DMS153 treated with DMSO at 0.1 percent for 48 hours (cell line): Measurements from ENCODE around the gene VTI1A.
"Not testable (repeated sequence)": the region's sequence is repeated elsewhere in the genome, so short reads cannot be mapped to it uniquely, and the experiment has no call there.

Source experiments
- DNase-seq: peaks from one replicate; lab custom pipeline; 2025; ENCODE audit not compliant: unreplicated experiment; lab: John Stamatoyannopoulos, UW

Gene VTI1A

DNA sequence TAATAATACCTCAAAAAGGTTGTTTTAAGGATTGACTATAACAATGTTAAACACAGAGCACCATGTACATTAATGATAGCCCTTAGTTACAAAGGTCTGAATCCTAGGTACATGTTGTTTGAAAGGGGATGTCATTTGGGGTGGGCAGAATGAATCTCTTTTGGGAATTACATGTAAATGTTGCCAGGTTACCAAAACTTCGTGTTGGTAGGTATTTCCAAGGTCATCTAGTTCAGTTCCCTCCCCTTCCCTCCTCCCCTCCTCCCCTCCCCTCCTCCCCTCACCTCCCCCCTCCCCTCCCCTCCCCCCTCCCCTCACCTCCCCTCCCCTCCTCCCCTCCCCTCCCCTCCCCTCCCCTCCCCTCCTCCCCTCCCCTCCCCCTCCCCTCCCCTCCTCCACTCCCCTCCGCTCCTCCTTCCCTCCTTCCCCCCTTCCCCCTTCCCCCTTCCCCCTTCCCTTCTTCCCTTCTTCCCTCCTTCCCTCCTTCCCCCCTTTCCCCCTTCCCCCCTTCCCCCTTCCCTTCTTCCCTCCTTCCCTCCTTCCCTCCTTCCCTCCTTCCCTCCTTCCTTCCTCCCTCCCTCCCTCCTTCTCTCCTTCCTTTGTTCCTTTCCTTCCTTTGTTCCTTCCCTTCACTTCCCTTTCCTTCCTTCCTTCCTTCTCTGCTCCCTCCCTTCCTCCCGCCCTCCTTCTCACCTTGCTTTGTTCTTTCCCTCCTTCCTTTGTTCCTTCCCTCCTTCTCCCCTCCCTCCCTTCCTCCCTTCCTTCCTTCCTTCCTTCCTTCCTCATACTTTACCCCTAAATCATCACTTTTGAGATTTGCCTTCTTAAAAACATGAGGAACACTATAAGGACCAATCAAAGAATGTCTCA, 8.1 kb downstream of the VTI1A start:
- no peak for DNase-seq

DNA sequence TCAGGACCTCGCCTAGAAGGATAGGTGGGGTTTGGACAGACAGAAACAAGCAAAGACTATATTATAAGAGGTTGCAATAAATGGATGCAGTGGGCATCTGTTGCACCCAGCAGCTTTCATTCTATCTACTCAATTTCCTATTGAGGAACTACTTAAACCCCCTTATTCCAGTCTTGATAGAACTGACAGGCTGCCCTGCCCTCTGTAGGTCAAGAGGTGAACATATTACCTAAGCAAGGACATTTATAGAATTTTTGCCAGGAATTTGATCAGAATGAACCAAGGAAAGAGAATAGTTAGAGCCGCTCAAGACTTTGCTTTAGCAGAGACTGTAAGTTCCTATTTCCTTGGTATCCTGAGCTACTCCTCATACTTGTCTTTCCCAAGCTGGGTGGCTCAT, 9.5 kb downstream of the VTI1A start:
- DNase-seq: no peak

DNA sequence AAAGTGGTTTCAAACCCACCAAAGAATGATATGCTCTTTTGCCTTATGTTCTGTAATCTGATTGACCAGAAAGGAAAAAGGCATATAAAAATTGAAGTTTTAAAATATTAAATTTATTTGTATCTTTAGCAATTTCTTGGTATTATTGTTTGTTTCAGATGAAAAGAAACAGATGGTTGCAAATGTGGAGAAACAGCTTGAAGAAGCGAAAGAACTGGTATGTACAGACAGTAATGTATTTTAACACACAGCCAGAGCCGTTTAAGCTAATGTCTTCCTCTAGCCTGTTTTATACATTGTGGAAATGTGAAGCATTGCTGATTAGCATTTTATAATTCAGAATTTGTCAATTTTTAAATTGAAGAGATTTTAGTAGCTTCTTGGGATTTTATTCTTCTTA, 13.4 kb downstream of the VTI1A start:
- no peak for DNase-seq

DNA sequence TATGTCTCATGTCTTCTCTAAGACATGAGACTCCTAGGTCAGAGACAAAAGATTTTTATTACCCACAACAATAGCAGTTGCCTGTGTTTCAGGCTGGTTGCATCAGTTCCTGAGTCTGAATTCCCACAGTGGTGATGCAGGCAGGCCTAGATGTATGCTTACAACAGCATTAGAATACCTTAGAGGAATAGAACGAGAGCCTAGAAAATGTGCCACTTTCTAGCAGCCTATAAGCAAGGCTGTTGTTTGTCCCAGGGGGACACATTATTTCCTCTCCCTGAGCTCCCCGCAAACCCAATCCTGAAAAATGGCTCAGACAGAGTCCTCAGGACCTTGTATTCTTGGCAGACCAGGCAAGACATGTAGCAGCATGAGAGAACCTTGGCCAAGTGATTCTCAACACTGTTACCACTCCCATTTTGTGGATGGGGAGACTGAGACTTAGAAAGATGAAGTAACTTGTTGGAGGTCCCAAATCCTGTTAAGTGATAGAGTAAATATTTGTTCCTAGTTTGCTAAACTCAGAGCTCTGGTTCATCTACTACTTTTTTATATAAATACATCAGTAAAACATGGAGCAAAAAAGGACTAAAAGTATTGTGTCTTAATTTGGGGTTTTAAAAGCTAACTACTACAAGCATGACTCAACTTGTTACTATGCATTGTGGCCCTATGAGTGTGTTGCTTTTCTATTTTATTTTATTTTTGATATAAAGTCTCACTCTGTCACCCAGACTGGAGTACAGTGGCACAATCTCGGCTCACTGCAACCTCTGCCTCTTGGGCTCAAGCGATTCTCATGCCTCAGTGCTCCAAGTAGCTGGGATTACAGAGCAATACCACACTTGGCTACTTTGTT, 14.2 kb downstream of the VTI1A start:
- DNase-seq: no peak

DNA sequence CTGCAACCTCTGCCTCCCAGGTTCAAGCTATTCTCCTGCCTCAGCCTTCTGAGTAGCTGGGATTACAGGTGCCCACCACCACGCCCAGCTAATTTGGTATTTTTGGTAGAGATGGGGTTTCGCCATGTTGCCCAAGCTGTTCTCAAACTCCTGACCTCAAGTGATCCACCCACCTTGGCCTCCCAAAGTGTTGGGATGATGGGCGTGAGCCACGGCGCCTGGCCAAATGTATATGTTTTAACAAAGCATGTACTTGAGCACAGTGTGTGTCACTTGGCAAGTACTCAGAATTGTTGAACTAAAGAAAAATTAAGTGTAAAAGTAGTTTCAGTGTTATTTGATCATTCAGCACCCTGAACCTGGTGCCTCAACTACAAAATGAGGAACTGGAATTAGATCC, 17.1 kb downstream of the VTI1A start:
- DNase-seq: not testable (repeated sequence)

DNA sequence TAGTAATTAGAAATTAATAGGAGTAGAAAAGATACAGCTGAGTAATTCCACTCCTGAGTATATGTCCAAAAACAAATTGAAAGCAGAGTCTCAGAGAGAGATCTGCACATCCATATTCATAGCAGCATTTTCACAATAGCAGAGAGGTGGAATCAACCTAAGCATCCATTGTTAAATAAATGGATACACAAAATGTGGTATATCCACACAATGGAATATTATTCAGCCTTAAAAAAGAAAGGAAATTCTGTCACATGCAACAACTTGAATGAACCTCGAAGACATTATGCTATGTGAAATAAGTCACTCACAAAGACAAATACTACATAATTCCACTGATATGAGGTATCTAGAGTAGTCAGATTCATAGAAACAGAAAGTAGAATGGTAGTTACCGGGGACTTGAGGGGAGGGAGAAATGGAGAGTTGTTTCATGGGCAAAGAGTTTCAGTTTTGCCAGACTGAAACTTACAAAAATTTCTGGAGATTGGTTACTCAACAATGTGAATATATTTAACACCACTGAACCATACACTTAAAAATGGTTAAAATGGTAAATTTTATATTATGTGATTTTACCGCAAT, 18.4 kb downstream of the VTI1A start:
- no peak for DNase-seq

DNA sequence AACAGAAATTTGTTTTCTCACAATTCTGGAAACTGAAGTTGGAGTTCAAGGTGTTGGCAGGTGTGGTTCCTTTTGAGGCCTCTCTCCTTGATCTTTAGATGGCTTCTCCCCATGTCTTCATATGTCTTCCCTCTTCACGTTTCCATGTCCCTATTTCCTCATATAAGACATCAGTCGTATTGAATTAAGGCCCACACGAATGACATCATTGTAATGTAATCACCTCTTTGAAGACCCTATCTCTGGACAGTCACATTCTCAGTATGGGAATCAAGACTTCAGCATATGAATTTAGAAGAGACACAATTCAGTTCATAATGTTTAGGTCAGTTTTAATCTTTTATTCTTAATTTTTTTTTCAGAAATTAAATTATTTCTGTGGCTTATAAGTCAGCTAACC, 19.8 kb downstream of the VTI1A start:
- DNase-seq: no peak

DNA sequence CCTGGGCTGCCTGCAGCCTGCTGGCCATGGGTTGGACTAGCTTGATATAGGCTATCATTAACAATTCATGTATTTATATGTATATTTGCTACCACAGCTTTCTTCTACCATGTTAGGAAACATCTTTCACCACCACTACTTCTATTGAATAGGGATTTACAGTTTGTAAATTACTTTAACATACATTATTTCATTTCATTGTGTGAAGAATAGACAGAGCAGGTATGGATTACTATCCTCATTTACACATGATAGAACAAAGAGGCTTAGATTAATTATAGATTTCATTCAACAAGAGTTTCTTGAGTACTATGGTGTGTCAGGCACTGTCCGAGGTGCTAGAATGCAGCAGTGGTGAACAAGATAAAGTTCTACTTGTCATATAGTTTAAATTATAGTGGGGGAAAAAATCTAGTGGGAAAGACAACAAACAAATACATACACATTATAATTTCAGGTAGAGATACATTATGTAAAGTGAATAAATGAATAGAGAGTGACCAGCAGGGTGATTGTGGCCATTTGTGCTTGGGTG, 20.6 kb downstream of the VTI1A start:
- DNase-seq: no peak

DNA sequence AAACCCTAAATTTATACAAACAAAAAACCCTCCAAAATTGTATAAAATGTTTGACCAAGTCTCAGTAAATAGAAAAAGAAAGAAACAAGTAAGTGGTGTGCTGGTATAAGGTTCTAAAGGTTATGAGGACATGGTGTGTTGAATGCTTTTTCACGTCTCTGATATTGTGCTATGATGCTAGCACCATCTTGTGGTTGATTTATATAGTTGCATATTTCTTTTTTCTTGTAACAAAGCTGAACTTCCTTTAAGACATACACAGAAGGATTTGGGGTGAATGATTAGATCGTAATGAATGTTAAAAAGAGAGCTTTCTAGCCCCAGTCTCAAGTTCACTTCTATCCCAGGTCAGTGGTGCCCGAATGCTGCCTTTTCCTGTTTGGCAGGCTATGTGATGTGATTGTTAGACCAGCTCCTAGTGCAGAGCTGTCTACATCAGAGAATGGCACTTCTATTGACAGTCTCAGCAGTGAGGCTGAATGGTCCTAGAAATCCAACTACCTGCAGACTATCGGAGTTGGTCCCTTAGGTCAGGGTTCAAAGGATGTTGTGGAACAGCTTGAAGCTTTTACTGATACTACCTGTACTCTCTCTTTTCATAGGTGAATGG, 25.0 kb downstream of the VTI1A start:
- DNase-seq: peak; percentile 51

DNA sequence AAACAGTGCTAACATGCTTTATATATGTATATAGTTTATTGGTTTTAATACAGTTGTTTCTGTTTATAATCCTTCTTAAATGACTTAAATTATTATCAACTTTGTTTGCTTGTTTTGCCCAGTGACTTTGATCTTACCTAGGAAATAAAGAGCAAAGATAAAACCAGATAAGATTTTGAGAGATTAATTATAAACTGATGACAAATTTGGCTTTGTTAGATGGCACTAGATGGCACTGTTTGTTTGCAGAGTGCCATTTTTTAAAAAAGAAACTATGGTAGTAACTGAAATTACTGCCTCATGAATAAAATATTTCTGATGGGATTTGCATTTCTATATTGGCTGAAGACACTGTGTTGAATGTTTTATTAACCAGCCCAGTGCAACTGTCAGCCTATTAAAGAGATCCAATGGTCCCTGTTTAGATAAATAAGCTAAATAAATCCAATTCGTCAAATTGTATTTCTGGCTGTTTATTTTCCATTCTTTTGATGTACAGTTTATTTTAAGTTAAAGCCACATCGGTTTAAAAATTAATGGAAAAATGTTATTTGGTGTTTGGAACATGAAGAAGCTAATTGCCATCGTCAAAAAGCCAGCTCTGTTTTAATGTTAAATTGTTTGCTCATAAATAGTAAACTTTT, 28.7 kb downstream of the VTI1A start:
- DNase-seq: no peak

DNA sequence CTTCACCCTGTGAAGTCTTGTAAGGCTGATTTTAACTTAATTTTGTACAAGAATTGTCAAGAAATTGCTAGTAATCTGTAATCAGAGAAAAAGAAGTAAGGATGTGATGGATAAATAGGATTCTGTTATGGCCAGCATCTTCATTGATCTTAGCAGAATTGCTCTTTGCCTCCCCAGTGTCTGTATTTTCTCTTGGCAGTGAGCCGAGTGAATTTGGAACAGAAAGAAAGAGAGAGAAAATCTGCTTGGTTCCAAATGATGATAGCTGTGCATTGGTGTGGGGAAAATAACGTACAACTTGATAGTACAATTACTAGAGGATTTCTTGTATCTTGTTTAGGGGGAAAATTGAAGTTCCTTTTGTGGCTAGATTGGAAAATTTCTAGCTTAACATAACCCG, 34.6 kb downstream of the VTI1A start:
- no peak for DNase-seq

DNA sequence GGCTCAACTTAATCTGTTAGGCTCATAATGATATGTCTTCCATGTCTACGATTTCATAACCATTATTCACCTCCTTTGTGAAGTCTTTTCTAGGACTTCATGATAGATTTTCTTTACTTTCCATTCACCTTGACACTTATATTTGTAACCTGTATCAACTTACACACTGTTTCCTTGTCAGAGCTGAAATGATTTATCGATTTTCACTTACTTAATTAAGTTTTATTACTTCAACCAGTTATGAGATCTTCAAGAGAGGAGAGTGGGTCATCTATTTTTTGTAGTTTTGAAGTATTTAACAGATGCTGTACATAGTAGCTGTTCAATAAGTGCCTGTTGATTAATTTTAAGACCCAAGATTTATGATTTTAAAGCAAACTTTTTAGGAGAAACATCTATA, 37.4 kb downstream of the VTI1A start:
- DNase-seq: no peak

DNA sequence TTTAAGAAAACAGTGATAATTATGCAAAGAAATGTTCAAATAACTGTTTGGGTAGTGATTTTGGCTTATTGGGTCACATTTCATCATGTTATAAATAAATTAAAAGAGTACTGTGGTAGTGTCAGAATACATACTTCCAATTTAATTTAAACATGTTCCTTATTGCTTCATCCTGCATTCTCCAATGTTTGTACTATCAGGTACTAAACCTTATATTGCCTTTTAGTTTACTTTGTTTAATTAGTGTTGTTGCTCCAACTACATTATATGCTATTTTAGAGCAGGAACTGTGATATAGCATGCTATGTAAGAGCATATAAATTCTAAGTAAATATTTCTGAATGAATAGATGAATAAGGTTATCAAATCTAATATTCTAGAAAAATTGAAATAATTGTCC, 40.9 kb downstream of the VTI1A start:
- DNase-seq: no peak

DNA sequence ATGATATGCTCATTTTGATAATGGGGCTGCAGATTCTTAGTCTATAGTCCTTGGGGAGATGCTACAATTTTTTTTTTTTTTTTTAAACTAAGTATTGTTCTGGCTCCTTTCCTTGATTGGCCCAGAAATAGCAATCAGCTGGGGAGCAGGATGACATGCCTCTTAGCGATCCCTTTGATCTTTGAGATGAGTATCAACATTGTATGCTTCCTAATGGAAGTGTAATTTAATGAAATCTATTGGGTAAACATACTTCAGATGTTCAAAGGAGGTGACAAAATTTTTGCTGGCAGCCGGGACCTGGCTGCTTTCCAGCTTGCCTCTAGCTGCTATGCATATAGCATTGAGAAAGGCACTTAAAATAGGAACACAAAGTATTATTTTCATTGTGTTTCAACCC, 43.5 kb downstream of the VTI1A start:
- peak; percentile 80 for DNase-seq

DNA sequence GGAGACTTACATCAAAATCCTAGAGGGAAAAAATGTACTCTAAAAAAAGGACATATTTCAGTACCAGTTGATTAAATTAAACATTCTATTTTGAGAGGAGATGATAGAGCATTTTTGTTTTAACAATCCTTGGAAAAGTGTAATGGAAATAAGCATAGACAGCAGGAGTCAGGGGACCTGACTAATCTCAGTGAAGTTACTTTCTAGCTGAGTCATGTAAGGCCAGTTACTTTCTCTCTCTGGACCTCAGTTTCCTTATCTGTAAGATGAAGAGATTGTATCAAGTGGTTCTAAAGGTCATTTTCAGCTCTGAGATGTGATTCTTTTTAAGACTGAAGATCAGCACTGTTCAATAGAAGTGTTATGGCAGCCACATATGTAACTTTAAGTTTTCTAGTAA, 44.1 kb downstream of the VTI1A start:
- DNase-seq: no peak

DNA sequence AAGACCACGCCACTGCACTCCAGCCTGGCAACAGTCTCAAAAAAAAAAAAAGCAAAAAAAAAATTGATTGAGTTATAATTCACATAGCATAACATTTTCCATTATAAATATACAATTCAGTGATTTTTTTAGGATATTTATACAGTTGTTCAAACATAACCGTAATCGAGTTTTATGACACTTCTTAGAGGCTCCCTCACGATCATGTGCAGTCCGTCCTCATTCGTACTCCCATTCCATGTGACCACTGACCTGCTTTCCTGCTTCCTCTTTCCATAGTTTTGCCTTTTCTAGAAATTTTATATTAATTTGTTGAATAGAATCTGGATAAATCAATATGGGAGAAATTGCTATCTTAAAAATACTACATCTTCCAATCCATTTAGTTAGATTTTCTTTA, 45.7 kb downstream of the VTI1A start:
- no peak for DNase-seq

DNA sequence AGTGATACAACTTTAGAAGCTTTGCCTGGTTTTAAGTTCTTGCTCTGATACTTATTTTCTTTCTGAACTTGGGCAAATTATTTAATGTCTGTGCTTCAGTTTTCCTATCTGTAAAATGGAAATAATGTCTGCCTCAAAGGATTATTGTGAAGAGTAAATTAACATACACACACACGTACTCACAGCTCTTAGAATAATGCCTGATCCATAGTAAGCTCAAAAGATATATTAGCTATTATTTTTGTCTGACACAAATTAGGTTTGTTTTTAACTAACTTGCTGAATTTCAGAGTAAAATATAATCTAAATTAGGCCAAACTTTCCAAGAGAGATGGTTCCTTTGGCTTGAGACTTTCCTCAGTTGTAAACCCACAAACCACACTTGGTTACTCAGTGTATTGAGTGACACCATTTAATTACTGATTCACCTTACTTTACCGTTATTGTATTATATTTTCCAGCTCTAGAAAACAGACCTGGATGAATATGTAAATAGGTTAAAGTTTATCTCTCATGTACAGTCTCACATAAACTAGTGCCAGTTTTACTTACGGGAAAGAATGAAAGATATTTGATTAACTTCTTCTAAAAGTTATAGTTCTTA, 50.4 kb downstream of the VTI1A start:
- no peak for DNase-seq

DNA sequence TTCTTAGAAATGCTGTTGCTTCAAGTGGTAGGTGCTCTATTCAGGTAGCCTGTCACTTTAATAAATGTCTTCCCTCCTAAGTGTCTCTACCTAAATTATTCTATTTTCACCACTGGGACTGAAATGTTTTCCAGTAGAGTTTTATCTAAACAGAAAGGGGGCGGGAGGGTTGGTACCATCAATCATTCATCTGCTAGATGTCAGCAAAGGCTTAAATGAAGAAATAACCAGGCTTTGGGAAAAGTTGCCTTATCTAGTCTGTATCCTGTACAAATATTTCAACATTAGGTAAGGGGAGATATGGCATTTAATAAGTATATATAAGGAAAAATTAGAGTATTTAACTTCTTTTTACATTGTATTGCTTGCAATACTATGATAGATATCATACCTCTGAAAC, 51.8 kb downstream of the VTI1A start:
- DNase-seq: no peak

DNA sequence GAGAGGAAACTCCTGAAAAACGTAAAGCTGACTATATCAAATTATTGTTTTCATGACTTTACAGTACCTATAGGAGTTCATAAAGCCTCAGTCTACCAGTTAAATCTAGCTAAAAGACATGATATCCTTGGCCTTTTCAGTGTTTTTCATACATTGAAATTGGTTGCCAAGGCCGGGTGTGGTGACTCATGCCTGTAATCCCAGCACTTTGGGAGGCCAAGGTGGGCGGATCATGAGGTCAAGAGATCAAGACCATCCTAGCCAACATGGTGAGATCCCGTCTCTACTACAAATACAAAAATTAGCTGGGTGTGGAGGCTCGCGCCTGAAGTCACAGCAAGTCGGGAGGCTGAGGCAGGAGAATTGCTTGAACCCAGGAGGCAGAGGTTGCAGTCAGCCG, 53.0 kb downstream of the VTI1A start:
- not testable (repeated sequence) for DNase-seq

DNA sequence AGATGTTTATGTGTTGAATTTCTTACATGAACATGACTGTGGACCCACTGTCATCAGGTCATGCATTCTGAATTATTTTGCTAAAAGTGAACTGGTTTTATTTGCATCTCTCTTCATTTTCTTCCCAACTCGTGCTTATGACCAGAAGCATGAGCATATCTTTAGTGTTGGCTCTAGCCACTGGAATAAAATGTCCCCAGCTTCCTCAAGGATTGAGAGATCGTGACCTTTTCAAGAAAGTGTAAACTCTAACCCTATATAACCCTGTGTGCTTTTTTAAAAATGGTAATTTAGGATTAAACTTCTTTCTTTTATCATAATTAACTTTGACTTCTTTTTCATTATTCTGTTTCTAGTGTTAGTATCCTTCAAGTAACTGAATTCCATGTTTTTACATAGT, 55.5 kb downstream of the VTI1A start:
- no peak for DNase-seq
